GM18907 (cell line): ENCODE measurements around the gene AFF2.

Source experiments
- ATAC-seq: cut with Tn5 transposase; IDR thresholded peaks from one replicate; pipeline ENCODE4 v1.9.1; 2021; ENCODE audit warnings: mild to moderate bottlenecking, moderate library complexity; ENCODE audit not compliant: unreplicated experiment

Gene AFF2

GRCh38 chrX:148500423-148501385 lies at the start of gene AFF2:
TSS of gene AFF2 (plus strand) at chrX:148500617. CDS start at chrX:148501098, 481 bp downstream.
- peak; percentile 51 for ATAC-seq

GRCh38 chrX:148457279-148457678 lies 43.1 kb upstream of the AFF2 start:
- ATAC-seq = no peak

- ATAC-seq = peak; percentile 91
Measured at GRCh38 chrX:148459343-148459742, 41.1 kb upstream of the AFF2 start.

DNA sequence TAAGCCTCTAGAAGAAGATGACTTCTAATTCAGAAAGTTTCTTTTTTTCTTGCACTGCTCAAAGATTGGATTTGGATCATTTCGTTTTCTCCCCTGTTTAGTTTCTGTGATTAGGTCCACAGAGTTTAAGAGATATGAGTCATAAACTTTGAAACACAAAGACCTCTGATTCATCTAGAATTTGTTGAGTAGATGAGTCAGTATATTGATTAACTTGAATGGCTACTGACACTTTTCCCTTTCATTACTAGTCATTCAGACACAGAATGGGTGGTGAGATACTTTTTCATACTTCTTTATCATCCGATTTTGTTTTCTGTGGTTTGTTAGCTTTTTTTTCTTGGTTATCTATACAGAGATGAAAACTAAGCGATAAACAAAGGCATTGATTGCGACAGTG lies 34.1 kb upstream of the AFF2 start:
- ATAC-seq = peak; percentile 98

GRCh38 chrX:148470324-148470723 lies 30.1 kb upstream of the AFF2 start:
- ATAC-seq = no peak

DNA sequence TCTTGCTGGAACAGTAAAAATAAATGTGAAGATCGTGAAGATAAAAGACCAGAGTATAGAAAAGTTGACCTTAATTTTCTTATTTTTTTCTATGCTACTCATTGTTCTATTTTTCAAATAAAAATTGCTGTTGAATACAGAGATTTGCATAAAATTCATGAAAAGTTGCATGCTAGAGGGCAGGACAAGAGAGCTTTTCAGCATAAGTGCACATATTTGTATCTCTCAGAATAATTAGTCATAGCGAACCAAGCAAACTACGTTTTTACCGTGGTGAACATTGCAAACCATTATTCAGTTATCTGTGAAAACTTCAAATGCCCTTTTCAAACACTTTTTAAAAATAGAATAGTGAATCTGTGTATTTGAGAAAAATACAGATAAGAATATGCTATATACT lies 26.4 kb upstream of the AFF2 start:
- ATAC-seq = no peak

DNA sequence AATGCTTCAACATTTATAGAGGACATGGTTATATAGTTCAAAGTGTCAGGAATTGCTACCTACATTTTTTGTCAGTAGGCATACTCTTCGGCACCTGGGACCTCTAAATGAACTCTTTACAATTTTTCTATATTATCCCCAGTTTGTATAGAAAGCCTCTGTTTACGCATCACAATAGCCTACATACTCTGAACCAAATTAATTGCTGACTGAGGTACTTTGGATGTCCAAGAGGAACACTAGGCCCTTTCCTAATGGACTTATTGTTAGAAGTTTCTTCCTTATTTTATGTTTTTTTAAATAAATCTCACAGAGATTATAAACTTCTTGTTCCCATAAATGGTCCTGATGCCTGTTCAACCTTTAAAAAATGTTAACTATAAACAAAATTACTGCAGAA lies 8.4 kb upstream of the AFF2 start:
- no peak for ATAC-seq

GRCh38 chrX:148495176-148495575 lies 5.2 kb upstream of the AFF2 start:
- no peak for ATAC-seq

DNA sequence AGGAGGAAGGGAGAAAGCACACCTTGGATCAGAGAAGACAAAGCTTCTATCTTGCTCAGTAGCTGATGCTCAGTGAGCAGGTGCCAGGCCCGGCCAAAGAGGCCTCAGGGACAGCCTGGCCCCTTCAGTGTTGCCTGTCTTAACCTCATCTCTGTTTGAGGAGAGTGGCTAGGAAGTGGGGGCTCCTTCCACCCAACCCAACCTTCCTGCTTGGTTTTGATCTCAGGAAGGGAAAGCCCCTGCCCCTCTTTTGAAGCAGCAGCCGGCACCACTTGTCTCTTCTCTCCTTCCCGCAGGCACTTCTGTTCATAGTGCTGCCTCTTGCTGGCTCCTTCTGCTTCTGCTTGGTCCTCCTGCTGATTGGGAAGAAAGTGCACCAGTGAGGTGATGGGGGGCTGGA lies 2.4 kb upstream of the AFF2 start:
- no peak for ATAC-seq

- ATAC-seq = no peak
Measured at GRCh38 chrX:148499638-148500422, 587 bp upstream of the AFF2 start.

DNA sequence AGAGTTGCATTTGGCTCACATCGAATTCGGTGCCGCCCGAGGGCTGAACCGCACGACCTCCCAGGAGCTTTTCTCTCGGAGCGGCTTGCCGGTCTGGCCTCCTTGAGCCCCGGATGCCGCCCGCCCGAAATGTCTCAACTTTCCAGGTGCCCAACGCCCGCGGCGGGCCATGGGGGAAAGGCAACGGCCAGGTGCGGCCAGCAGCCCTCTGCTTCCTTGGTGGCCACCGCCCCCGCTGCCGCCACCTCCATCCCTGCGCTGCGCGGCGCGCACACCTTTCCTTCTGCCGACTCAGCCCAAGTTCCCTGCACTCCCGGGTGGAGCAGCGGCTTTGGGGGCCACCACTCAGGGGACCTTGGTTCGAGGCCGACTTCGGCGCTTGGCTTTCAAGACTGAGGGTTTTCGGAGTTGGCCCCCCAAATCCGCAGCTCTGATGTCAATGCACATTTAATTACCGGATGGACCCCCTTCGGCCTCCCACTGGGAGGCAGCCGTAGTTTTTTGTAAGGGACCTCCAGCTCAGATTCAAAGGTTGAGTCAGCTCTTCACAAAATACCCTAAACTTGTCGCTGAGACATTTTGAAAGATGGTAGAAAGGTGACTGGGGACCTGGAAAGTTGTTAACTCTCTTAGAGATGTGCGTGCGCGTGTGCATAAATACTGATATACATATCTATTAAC lies 1.1 kb downstream of the AFF2 start:
- peak; percentile 21 for ATAC-seq

DNA sequence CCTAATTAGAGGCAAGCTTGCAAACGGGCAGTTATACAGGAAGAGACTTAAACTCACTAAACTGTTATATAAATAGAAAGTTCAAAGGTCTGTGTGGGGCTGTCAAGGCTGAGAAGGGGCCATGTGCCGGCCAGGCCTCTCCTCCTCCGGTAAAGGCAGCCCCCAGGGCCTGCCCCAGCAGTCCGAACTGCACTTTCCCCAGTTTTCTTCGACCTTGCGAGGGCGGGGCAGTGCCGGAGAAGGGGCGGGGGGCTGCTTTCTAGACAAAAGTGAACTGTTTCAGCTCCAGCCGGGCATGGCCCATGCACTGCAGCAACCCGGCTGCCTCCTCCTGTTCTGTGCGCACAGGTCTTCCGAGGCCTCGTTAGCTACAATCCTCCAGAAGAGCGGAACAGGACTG lies 4.1 kb downstream of the AFF2 start:
- no peak for ATAC-seq

DNA sequence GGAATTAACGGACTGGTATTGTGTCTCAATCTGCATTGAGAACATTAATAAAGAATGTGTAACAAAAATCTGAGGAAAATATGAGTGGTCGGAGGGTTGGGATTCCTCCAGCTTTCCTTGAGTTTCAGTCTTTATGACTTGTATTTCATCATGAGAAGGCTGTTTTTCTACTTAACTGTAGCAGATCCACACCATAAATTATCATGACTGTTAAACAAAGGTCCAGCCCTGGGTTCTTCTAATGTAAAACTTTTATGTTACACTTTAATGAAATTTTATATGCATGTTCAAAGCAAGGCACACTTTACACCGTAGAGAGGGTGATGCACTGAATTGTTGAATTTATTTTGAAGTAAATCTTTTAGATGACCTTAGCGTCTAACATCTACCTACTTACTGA lies 7.0 kb downstream of the AFF2 start:
- no peak for ATAC-seq

GRCh38 chrX:148512453-148512852 lies 12.0 kb downstream of the AFF2 start:
- ATAC-seq = no peak

DNA sequence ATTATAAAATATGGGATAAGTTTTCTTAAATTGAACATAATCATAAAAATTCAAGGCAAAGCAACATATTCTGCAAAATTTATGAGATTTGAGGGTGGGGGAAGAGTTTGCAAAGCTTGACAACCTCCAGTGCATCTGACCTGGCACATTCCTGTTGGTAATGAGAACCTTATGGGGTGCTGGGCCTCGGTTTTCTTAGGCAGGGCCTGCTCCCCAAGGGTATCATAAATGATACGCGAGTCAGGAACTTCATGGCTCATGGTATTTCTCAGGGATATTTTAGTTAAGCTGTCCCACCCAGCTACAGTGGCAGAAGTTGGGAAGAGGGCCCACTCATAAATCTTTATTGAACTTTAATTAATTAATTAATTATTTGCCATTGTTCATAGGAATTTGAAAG lies 13.2 kb downstream of the AFF2 start:
- ATAC-seq = no peak

GRCh38 chrX:148517176-148517575 lies 16.8 kb downstream of the AFF2 start:
- ATAC-seq = no peak

- ATAC-seq = no peak
Measured at GRCh38 chrX:148522006-148522405, 21.6 kb downstream of the AFF2 start.

GRCh38 chrX:148523303-148524080 lies 23.1 kb downstream of the AFF2 start:
- no peak for ATAC-seq

- ATAC-seq = no peak
Measured at GRCh38 chrX:148530464-148531077, 30.2 kb downstream of the AFF2 start.

GRCh38 chrX:148534291-148534690 lies 33.9 kb downstream of the AFF2 start:
- no peak for ATAC-seq
